NT2/D1 (cell line): ENCODE measurements around the gene CDH20.

Experiments
- DNase-seq: peaks from one replicate; pipeline ENCODE4 v3.0.0-alpha.2; 2011; ENCODE audit warnings: low read depth, low spot score
- H3K27me3 ChIP-seq: 2 replicates; pipeline ENCODE4 v1.6.0; 2011; ENCODE audit warnings: mild to moderate bottlenecking; ENCODE audit not compliant: insufficient read length, insufficient read depth
- H3K36me3 ChIP-seq: 2 replicates; pipeline ENCODE4 v1.6.1; 2011; ENCODE audit warnings: mild to moderate bottlenecking, low read length, mixed read lengths; ENCODE audit not compliant: insufficient read depth, insufficient read length
- H3K4me1 ChIP-seq: 2 replicates; pipeline ENCODE4 v1.5.1; 2011; ENCODE audit not compliant: insufficient read depth, insufficient read length
- H3K4me3 ChIP-seq: 2 replicates; pipeline ENCODE4 v1.5.1; 2011; ENCODE audit warnings: low read depth; ENCODE audit not compliant: insufficient read length
- H3K9ac ChIP-seq: 2 replicates; pipeline ENCODE4 v1.6.0; 2011; ENCODE audit warnings: low read depth; ENCODE audit not compliant: insufficient read length
- H3K9me3 ChIP-seq: 2 replicates; pipeline ENCODE4 v1.5.1; 2011; ENCODE audit warnings: mild to moderate bottlenecking, low read length; ENCODE audit not compliant: insufficient read depth
- SUZ12 ChIP-seq: IDR thresholded peaks from 2 replicates; pipeline ENCODE4 v1.6.1; 2011; ENCODE audit not compliant: insufficient read length, insufficient read depth; ENCODE audit errors: extremely low read depth
- YY1 ChIP-seq: IDR thresholded peaks from 2 replicates; pipeline ENCODE4 v1.6.1; 2011; ENCODE audit not compliant: insufficient read length, insufficient read depth
- ZNF274 ChIP-seq: IDR thresholded peaks from 2 replicates; pipeline ENCODE4 v1.6.1; 2011; ENCODE audit warnings: mild to moderate bottlenecking, low read depth, low read length

Gene CDH20

DNA sequence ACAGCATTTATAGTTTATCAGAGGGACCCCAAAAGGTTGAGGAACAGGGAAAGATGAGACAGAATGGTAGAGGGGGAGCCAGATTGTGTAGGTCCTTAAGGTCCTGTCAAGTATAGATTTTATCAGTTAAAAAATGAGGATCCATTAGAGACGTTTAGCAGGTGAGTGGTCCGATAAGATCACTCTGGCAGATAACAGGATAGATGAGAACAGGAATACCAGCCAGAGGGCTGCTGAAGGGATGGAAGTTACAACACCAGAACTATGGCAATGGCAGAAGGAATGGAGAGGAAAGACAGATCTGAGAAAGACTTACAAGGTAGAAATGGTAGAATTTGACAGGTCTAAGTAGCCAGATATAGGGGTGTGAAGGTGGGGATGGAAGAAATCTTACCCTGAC lies 141.7 kb downstream of the CDH20 start:
- no peak overlapping the region for H3K4me3 ChIP-seq
- H3K4me1 ChIP-seq = no peaks in the 10 kb centered on the region
- H3K27me3 ChIP-seq = no peaks in the 10 kb centered on the region
- no peaks in the 10 kb centered on the region for H3K9me3 ChIP-seq
- DNase-seq = no peak
- H3K36me3 ChIP-seq = no peaks in the 10 kb centered on the region
- no peak for TF ChIP-seq SUZ12
- no peak for TF ChIP-seq ZNF274
- no peak for TF ChIP-seq YY1
- H3K9ac ChIP-seq = no peak overlapping the region

DNA sequence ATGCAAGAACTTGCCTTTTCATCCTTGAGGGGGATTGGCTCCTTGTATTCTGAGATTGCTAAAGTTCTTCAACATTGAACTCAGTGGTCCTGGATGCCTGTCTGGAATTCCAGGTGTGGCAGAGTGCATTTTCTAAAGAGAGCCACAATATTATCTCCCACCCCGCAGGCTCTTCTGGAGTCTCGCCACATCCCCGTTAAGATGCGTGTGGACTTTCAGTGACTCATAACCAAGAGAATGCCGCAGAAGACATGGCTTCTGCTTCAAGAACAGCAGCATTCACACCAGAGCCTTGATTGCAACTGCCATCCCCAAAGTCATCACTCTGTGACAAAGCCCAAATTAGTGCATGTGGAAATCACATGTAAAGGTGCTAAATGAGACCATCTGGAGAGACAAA lies 142.7 kb downstream of the CDH20 start:
- H3K4me1 ChIP-seq = no peaks in the 10 kb centered on the region
- H3K27me3 ChIP-seq = no peaks in the 10 kb centered on the region
- no peak overlapping the region for H3K4me3 ChIP-seq
- no peaks in the 10 kb centered on the region for H3K9me3 ChIP-seq
- no peak for DNase-seq
- no peaks in the 10 kb centered on the region for H3K36me3 ChIP-seq
- TF ChIP-seq SUZ12 = no peak
- TF ChIP-seq YY1 = no peak
- TF ChIP-seq ZNF274 = no peak
- no peak overlapping the region for H3K9ac ChIP-seq

DNA sequence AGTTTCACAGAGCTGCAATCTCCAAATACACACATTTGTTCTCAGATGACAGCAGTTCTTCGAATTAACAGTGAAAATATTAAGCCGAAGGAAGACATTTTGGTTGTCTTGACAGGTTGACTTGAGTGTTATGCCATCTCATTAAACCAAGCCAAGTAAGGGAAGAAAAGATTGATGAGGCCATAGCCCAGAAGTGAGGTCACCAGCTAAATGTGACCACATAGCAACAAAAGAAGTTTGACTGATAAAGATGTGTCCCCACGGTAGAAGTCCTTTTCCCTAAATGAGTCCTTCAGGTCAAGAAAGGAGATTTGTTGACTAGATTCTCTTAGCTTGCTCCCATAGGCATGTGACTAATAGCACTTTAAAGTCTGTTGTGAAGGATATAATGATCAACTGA lies 156.1 kb downstream of the CDH20 start:
- H3K9me3 ChIP-seq = no peaks in the 10 kb centered on the region
- H3K9ac ChIP-seq = no peak overlapping the region
- H3K36me3 ChIP-seq = no peaks in the 10 kb centered on the region
- TF ChIP-seq ZNF274 = no peak
- TF ChIP-seq SUZ12 = no peak
- no peak for TF ChIP-seq YY1
- DNase-seq = no peak
- no peaks in the 10 kb centered on the region for H3K4me1 ChIP-seq
- H3K27me3 ChIP-seq = no peaks in the 10 kb centered on the region
- H3K4me3 ChIP-seq = no peak overlapping the region

DNA sequence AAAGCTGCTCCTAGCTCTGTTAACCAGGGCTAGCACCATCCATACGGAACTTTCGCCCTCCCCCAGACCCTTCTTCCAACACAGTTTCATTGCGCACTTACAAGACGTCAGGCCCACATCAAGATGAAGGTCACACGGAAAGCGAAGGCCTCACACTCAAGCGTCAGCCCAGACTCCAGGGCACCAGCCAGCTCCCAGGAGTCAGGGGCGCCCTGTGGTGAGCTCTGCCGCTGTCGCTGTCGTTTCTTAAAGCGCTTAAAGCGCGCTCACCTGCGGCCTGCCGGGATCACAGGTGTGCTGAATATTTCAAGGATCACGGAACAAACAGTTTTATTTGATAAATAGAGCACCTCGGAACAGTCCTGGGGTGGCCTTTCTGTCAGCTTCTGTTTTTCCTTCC lies 163.1 kb downstream of the CDH20 start:
- no peak for DNase-seq
- no peak overlapping the region for H3K4me3 ChIP-seq
- H3K27me3 ChIP-seq = no peaks in the 10 kb centered on the region
- TF ChIP-seq ZNF274 (no peak), YY1 (no peak), SUZ12 (no peak)
- no peak overlapping the region for H3K9ac ChIP-seq
- no peaks in the 10 kb centered on the region for H3K4me1 ChIP-seq
- no peaks in the 10 kb centered on the region for H3K9me3 ChIP-seq
- H3K36me3 ChIP-seq = no peaks in the 10 kb centered on the region

DNA sequence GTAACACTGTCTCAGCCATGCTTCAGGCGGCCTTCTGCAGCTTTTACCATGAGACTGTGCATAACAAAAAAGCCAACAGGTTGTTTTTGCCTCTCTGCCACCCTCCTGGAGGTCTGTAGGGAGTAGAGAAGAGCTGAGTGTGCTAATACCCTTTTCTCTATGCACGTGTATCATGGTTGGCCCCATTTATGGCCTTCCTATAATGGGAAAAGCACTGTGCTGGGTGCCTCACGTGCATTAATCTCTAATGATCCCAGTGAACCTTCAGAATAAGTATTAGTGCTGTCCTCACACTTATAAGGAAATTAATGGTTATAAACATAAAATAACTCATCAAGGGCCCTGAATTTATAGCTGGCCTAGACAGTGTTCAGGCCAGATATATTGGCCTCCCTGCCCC lies 164.2 kb downstream of the CDH20 start:
- Histone ChIP-seq H3K36me3 (no peaks in the 10 kb centered on the region), H3K27me3 (no peaks in the 10 kb centered on the region), H3K4me1 (no peaks in the 10 kb centered on the region), H3K9me3 (no peaks in the 10 kb centered on the region), H3K4me3 (no peak overlapping the region), H3K9ac (no peak overlapping the region)
- no peak for DNase-seq
- no peak for TF ChIP-seq YY1
- no peak for TF ChIP-seq SUZ12
- no peak for TF ChIP-seq ZNF274

DNA sequence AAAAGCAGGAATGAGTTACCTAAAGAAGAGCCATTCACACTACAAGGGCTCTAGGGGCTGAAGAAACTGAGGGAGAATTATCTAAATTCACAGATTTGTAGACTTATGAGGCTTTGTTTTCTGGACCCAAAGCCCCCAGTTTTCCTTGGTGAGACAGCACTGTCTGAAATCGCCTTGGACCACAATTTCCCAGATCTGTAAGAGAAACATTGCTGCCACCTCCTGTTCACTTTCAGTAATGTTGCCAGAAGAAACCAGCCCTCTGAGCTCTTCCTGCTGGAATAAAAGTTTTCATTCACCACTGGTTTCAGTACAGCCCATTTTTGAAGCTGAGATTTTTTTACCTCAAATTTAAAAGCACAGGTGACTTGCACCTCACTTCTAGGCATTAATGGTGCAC lies 169.2 kb downstream of the CDH20 start:
- Histone ChIP-seq H3K9ac (no peak overlapping the region), H3K36me3 (no peaks in the 10 kb centered on the region), H3K4me3 (no peak overlapping the region), H3K27me3 (no peaks in the 10 kb centered on the region), H3K9me3 (no peaks in the 10 kb centered on the region), H3K4me1 (no peaks in the 10 kb centered on the region)
- TF ChIP-seq ZNF274 (no peak), SUZ12 (no peak), YY1 (no peak)
- DNase-seq = peak; percentile 28

DNA sequence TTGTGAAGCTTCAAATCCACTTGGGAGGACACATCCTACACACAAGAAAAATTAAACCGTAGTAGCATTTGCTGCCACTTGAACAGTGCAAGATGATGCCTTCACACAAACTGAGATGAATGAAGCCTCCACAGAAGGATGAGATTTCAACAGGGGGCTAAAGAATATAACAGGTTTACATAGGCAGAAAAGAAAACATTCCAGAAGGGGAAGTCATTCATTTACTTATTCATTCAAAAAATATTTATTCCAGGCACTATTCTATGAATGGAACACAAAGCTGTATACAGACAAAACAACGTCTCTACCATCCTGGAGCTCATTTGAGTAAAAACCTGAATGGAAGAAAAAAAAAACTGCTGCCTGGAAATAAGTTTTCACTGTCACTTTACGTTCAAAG lies 170.5 kb downstream of the CDH20 start:
- DNase-seq = no peak
- TF ChIP-seq SUZ12 = no peak
- no peak for TF ChIP-seq YY1
- TF ChIP-seq ZNF274 = no peak
- Histone ChIP-seq H3K4me1 (no peaks in the 10 kb centered on the region), H3K27me3 (no peaks in the 10 kb centered on the region), H3K9ac (no peak overlapping the region), H3K4me3 (no peak overlapping the region), H3K36me3 (no peaks in the 10 kb centered on the region), H3K9me3 (no peaks in the 10 kb centered on the region)

DNA sequence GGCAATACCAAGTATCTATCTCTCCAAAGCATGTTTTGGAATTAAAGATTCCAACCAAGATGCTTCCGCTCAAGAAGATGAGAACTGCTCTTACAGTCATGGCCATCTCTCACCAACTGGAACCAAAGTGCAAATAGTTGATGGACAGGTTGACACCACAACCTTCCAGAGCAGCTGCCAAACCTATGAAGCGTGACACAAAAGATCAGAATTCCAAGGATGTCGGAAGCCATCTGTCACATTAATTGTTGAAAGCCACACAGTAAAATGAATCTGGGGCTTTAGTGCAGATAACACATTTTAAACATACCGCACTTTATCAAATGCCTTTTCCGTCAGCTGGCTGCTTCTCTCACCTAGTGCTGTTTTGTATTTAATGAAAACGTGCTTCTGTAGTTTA lies 195.7 kb downstream of the CDH20 start:
- no peaks in the 10 kb centered on the region for H3K36me3 ChIP-seq
- H3K27me3 ChIP-seq = no peaks in the 10 kb centered on the region
- H3K9ac ChIP-seq = no peak overlapping the region
- no peak for DNase-seq
- TF ChIP-seq YY1 (no peak), ZNF274 (no peak), SUZ12 (no peak)
- H3K4me3 ChIP-seq = no peak overlapping the region
- no peaks in the 10 kb centered on the region for H3K4me1 ChIP-seq
- H3K9me3 ChIP-seq = no peaks in the 10 kb centered on the region
